ENCODE measurements around the gene GDPD4. TPM values are rescaled to one million over a fixed set of nuclear protein-coding genes. Genes with fewer than 3 reads are reported as not detected.
"Not testable (repeated sequence)": the region's sequence is repeated elsewhere in the genome, so short reads cannot be mapped to it uniquely, and the experiment has no call there.

The GDPD4 gene
- total RNA-seq, 1 donor from 2014 or later = not detected

- Mint-ChIP-seq H3K27me3 (ENCODE audit: insufficient read depth) (peaks cover 12% of the 10 kb centered on the region), H3K9me3 (no peaks in the 10 kb centered on the region), H3K4me1 (ENCODE audit: low read depth) (no peaks in the 10 kb centered on the region), H3K27ac (no peak overlapping the region), H3K36me3 (ENCODE audit: low read depth) (no peaks in the 10 kb centered on the region), H3K4me3 (no peak overlapping the region)
- intact Hi-C loops (cut with micrococcal nuclease) = no loop called here
- DNase-seq (ENCODE audit: low spot score) = no peak
Observed at GRCh38 chr11:77316733-77317342, 15.4 kb upstream of the GDPD4 start.

- Mint-ChIP-seq H3K27ac (no peak overlapping the region), H3K27me3 (ENCODE audit: insufficient read depth) (peaks cover 16% of the 10 kb centered on the region), H3K4me1 (ENCODE audit: low read depth) (no peaks in the 10 kb centered on the region), H3K4me3 (no peak overlapping the region), H3K36me3 (ENCODE audit: low read depth) (peaks cover 1% of the 10 kb centered on the region), H3K9me3 (no peaks in the 10 kb centered on the region)
- no peak for DNase-seq (ENCODE audit: low spot score)
- intact Hi-C loops (cut with micrococcal nuclease) = no loop called here
Observed at GRCh38 chr11:77312107-77312506, 10.6 kb upstream of the GDPD4 start.

GRCh38 chr11:77311701-77312100, 10.2 kb upstream of the GDPD4 start:
- no peaks in the 10 kb centered on the region for H3K9me3 Mint-ChIP-seq
- no peak overlapping the region for H3K4me3 Mint-ChIP-seq
- peaks cover 16% of the 10 kb centered on the region for H3K27me3 Mint-ChIP-seq (ENCODE audit: insufficient read depth)
- no peaks in the 10 kb centered on the region for H3K4me1 Mint-ChIP-seq (ENCODE audit: low read depth)
- no peak for DNase-seq (ENCODE audit: low spot score)
- no peak overlapping the region for H3K27ac Mint-ChIP-seq
- intact Hi-C loops (cut with micrococcal nuclease) = no loop called here
- H3K36me3 Mint-ChIP-seq (ENCODE audit: low read depth) = peaks cover 1% of the 10 kb centered on the region

GRCh38 chr11:77310721-77311120, 9.2 kb upstream of the GDPD4 start:
- H3K36me3 Mint-ChIP-seq (ENCODE audit: low read depth) = peaks cover 1% of the 10 kb centered on the region
- H3K4me3 Mint-ChIP-seq = no peak overlapping the region
- no peak for DNase-seq (ENCODE audit: low spot score)
- intact Hi-C loops (cut with micrococcal nuclease) = no loop called here
- H3K9me3 Mint-ChIP-seq = no peaks in the 10 kb centered on the region
- peaks cover 9% of the 10 kb centered on the region for H3K27me3 Mint-ChIP-seq (ENCODE audit: insufficient read depth)
- H3K4me1 Mint-ChIP-seq (ENCODE audit: low read depth) = no peaks in the 10 kb centered on the region
- H3K27ac Mint-ChIP-seq = no peak overlapping the region

- intact Hi-C loops (cut with micrococcal nuclease) = no loop called here
- DNase-seq (ENCODE audit: low spot score) = no peak
- no peak overlapping the region for H3K27ac Mint-ChIP-seq
- H3K9me3 Mint-ChIP-seq = no peaks in the 10 kb centered on the region
- no peak overlapping the region for H3K4me3 Mint-ChIP-seq
- H3K4me1 Mint-ChIP-seq (ENCODE audit: low read depth) = no peaks in the 10 kb centered on the region
- peaks cover 1% of the 10 kb centered on the region for H3K36me3 Mint-ChIP-seq (ENCODE audit: low read depth)
- peaks cover 4% of the 10 kb centered on the region for H3K27me3 Mint-ChIP-seq (ENCODE audit: insufficient read depth)
Observed at GRCh38 chr11:77309401-77310085, 8.1 kb upstream of the GDPD4 start.

GRCh38 chr11:77308838-77309237, 7.4 kb upstream of the GDPD4 start:
- Mint-ChIP-seq H3K27ac (peak overlapping the region; percentile 78), H3K36me3 (ENCODE audit: low read depth) (peaks cover 1% of the 10 kb centered on the region), H3K4me3 (no peak overlapping the region), H3K4me1 (ENCODE audit: low read depth) (no peaks in the 10 kb centered on the region), H3K27me3 (ENCODE audit: insufficient read depth) (peaks cover 4% of the 10 kb centered on the region), H3K9me3 (no peaks in the 10 kb centered on the region)
- intact Hi-C loops (cut with micrococcal nuclease) = no loop called here
- DNase-seq (ENCODE audit: low spot score) = no peak

- Mint-ChIP-seq H3K27ac (no peak overlapping the region), H3K4me3 (no peak overlapping the region), H3K36me3 (ENCODE audit: low read depth) (no peaks in the 10 kb centered on the region), H3K4me1 (ENCODE audit: low read depth) (no peaks in the 10 kb centered on the region), H3K27me3 (ENCODE audit: insufficient read depth) (no peaks in the 10 kb centered on the region), H3K9me3 (no peaks in the 10 kb centered on the region)
- intact Hi-C loops (cut with micrococcal nuclease) = no loop called here
- no peak for DNase-seq (ENCODE audit: low spot score)
Observed at GRCh38 chr11:77303328-77303727, 1.8 kb upstream of the GDPD4 start.

GRCh38 chr11:77302752-77303151, 1.3 kb upstream of the GDPD4 start:
- no peak for DNase-seq (ENCODE audit: low spot score)
- H3K4me1 Mint-ChIP-seq (ENCODE audit: low read depth) = no peaks in the 10 kb centered on the region
- no peaks in the 10 kb centered on the region for H3K9me3 Mint-ChIP-seq
- H3K27ac Mint-ChIP-seq = no peak overlapping the region
- no peak overlapping the region for H3K4me3 Mint-ChIP-seq
- no peaks in the 10 kb centered on the region for H3K36me3 Mint-ChIP-seq (ENCODE audit: low read depth)
- no peaks in the 10 kb centered on the region for H3K27me3 Mint-ChIP-seq (ENCODE audit: insufficient read depth)
- intact Hi-C loops (cut with micrococcal nuclease) = no loop called here

GRCh38 chr11:77300695-77301094, 791 bp downstream of the GDPD4 start:
- intact Hi-C loops (cut with micrococcal nuclease) = no loop called here
- no peaks in the 10 kb centered on the region for H3K9me3 Mint-ChIP-seq
- no peak for DNase-seq (ENCODE audit: low spot score)
- no peaks in the 10 kb centered on the region for H3K27me3 Mint-ChIP-seq (ENCODE audit: insufficient read depth)
- no peak overlapping the region for H3K27ac Mint-ChIP-seq
- no peaks in the 10 kb centered on the region for H3K36me3 Mint-ChIP-seq (ENCODE audit: low read depth)
- H3K4me3 Mint-ChIP-seq = no peak overlapping the region
- H3K4me1 Mint-ChIP-seq (ENCODE audit: low read depth) = no peaks in the 10 kb centered on the region

- intact Hi-C loops (cut with micrococcal nuclease); H3K36me3 Mint-ChIP-seq (ENCODE audit: low read depth); H3K9me3 Mint-ChIP-seq; DNase-seq (ENCODE audit: low spot score); H3K4me3 Mint-ChIP-seq; H3K4me1 Mint-ChIP-seq (ENCODE audit: low read depth); H3K27me3 Mint-ChIP-seq (ENCODE audit: insufficient read depth); H3K27ac Mint-ChIP-seq: not testable (repeated sequence)
Observed at GRCh38 chr11:77300028-77300427, 1.5 kb downstream of the GDPD4 start.

GRCh38 chr11:77299528-77299993, 1.9 kb downstream of the GDPD4 start:
- Mint-ChIP-seq H3K4me1 (ENCODE audit: low read depth) (no peaks in the 10 kb centered on the region), H3K9me3 (no peaks in the 10 kb centered on the region)

GRCh38 chr11:77294040-77294439, 7.4 kb downstream of the GDPD4 start:
- DNase-seq (ENCODE audit: low spot score) = no peak
- Mint-ChIP-seq H3K4me3 (no peak overlapping the region), H3K36me3 (ENCODE audit: low read depth) (no peaks in the 10 kb centered on the region), H3K27ac (no peak overlapping the region), H3K27me3 (ENCODE audit: insufficient read depth) (peaks cover 19% of the 10 kb centered on the region), H3K4me1 (ENCODE audit: low read depth) (no peaks in the 10 kb centered on the region), H3K9me3 (no peaks in the 10 kb centered on the region)
- intact Hi-C loops (cut with micrococcal nuclease) = no loop called here

More at GRCh38 chr11:77299528-77299993, 1.9 kb downstream of the GDPD4 start:
- no peaks in the 10 kb centered on the region for H3K36me3 Mint-ChIP-seq (ENCODE audit: low read depth)
- no peak overlapping the region for H3K27ac Mint-ChIP-seq
- no peak for DNase-seq (ENCODE audit: low spot score)
- H3K27me3 Mint-ChIP-seq (ENCODE audit: insufficient read depth) = peaks cover 1% of the 10 kb centered on the region
- H3K4me3 Mint-ChIP-seq = no peak overlapping the region
- intact Hi-C loops (cut with micrococcal nuclease) = no loop called here

- intact Hi-C loops (cut with micrococcal nuclease) = no loop called here
- H3K27me3 Mint-ChIP-seq (ENCODE audit: insufficient read depth) = peaks cover 19% of the 10 kb centered on the region
Observed at GRCh38 chr11:77289737-77290136, 11.7 kb downstream of the GDPD4 start.

More at GRCh38 chr11:77289737-77290136, 11.7 kb downstream of the GDPD4 start:
- Mint-ChIP-seq H3K4me3 (no peak overlapping the region), H3K4me1 (ENCODE audit: low read depth) (no peaks in the 10 kb centered on the region), H3K9me3 (no peaks in the 10 kb centered on the region), H3K27ac (no peak overlapping the region), H3K36me3 (ENCODE audit: low read depth) (no peaks in the 10 kb centered on the region)
- no peak for DNase-seq (ENCODE audit: low spot score)
